HepG2 (cell line): ENCODE measurements around the gene AKR1E2. TPM values are rescaled to one million over a fixed set of nuclear protein-coding genes. Genes with fewer than 3 reads are reported as not detected.

Source experiments
- ARNTL ChIP-seq: sonication (generic); formaldehyde crosslinking; IDR thresholded peaks from 2 replicates; pipeline ENCODE4 v1.4.0; 2020; ENCODE audit warnings: mild to moderate bottlenecking, missing genetic modification reagents
- HMGXB3 ChIP-seq: sonication (generic); formaldehyde crosslinking; IDR thresholded peaks from 2 replicates; pipeline ENCODE4 v1.4.0; 2020; ENCODE audit warnings: missing genetic modification reagents, borderline replicate concordance
- KLF15 ChIP-seq: sonication (generic); formaldehyde crosslinking; IDR thresholded peaks from 2 replicates; pipeline ENCODE4 v1.8.1; 2023; ENCODE audit warnings: borderline replicate concordance, mild to moderate bottlenecking, inconsistent platforms, missing genetic modification reagents, mixed read lengths
- MLX ChIP-seq: IDR thresholded peaks from 2 replicates; pipeline ENCODE4 v1.6.1; 2016
- PHB2 ChIP-seq: fragments of 450-650 bp; IDR thresholded peaks from 2 replicates; pipeline ENCODE4 v1.6.1; 2018; ENCODE audit not compliant: partially characterized antibody
- RFXAP ChIP-seq: sonication (generic); formaldehyde crosslinking; IDR thresholded peaks from 2 replicates; pipeline ENCODE4 v1.4.0; 2020; ENCODE audit warnings: missing genetic modification reagents, borderline replicate concordance
- RNF219 ChIP-seq: sonication (generic); formaldehyde crosslinking; IDR thresholded peaks from 2 replicates; pipeline ENCODE4 v1.5.0; 2020; ENCODE audit warnings: mild to moderate bottlenecking, missing genetic modification reagents
- TGIF2 ChIP-seq: IDR thresholded peaks from 2 replicates; pipeline ENCODE4 v1.6.1; 2016; ENCODE audit warnings: control low read depth, missing compliant biosample characterization
- TOE1 ChIP-seq: sonication (generic); formaldehyde crosslinking; IDR thresholded peaks from 2 replicates; pipeline ENCODE4 v1.4.0; 2020; ENCODE audit warnings: mild to moderate bottlenecking, missing genetic modification reagents
- ZFX ChIP-seq: sonication (generic); formaldehyde crosslinking; IDR thresholded peaks from 2 replicates; pipeline ENCODE4 v1.4.0; 2020; ENCODE audit warnings: mild to moderate bottlenecking, low read depth, missing genetic modification reagents, moderate library complexity
- ZFYVE20 ChIP-seq: sonication (generic); formaldehyde crosslinking; IDR thresholded peaks from 2 replicates; pipeline ENCODE4 v1.8.0; 2023; ENCODE audit warnings: low read depth, mild to moderate bottlenecking, moderate library complexity, missing genetic modification reagents, borderline replicate concordance
- ZNF329 ChIP-seq: sonication (generic); formaldehyde crosslinking; IDR thresholded peaks from 2 replicates; pipeline ENCODE4 v1.9.0; 2021; ENCODE audit warnings: low read depth, mild to moderate bottlenecking, missing genetic modification reagents
- ZNF431 ChIP-seq: sonication (generic); formaldehyde crosslinking; IDR thresholded peaks from 2 replicates; pipeline ENCODE4 v1.9.0; 2022; ENCODE audit warnings: missing genetic modification reagents, low read depth, mild to moderate bottlenecking, borderline replicate concordance
- ZNF558 ChIP-seq: sonication (generic); formaldehyde crosslinking; IDR thresholded peaks from 2 replicates; pipeline ENCODE4 v1.9.0; 2022; ENCODE audit warnings: mild to moderate bottlenecking, missing genetic modification reagents, borderline replicate concordance
- ZNF580 ChIP-seq: IDR thresholded peaks from 2 replicates; pipeline ENCODE4 v1.6.1; 2016; ENCODE audit warnings: low read depth, borderline replicate concordance
- ZNF598 ChIP-seq: sonication (generic); formaldehyde crosslinking; IDR thresholded peaks from 2 replicates; pipeline ENCODE4 v1.5.1; 2020; ENCODE audit warnings: mild to moderate bottlenecking, missing genetic modification reagents, borderline replicate concordance
- ZNF672 ChIP-seq: sonication (generic); formaldehyde crosslinking; IDR thresholded peaks from 2 replicates; pipeline ENCODE4 v1.8.1; 2022; ENCODE audit warnings: missing genetic modification reagents
- ZNF691 ChIP-seq: sonication (generic); formaldehyde crosslinking; IDR thresholded peaks from 2 replicates; pipeline ENCODE4 v1.4.0; 2020; ENCODE audit warnings: missing genetic modification reagents, low read depth, mild to moderate bottlenecking, borderline replicate concordance
- ZNF737 ChIP-seq: sonication (generic); formaldehyde crosslinking; IDR thresholded peaks from 2 replicates; pipeline ENCODE4 v1.5.0; 2020; ENCODE audit warnings: missing genetic modification reagents, mild to moderate bottlenecking, borderline replicate concordance
- ZNF776 ChIP-seq: sonication (generic); formaldehyde crosslinking; IDR thresholded peaks from 2 replicates; pipeline ENCODE4 v1.4.0; 2020; ENCODE audit warnings: mild to moderate bottlenecking, missing genetic modification reagents
- ZSCAN31 ChIP-seq: sonication (generic); formaldehyde crosslinking; IDR thresholded peaks from 2 replicates; pipeline ENCODE4 v1.5.0; 2020; ENCODE audit warnings: low read depth, mild to moderate bottlenecking, missing genetic modification reagents
- polyA plus RNA-seq, 8 experiments: library from polyadenylated mRNA; depleted of rRNA in 3 of 8; stranded (reverse) in 7 of 8; unstranded in 1 of 8; fragments of >200 nt; fragmentation: Illumina TruSeq in 4 of 8; extraction: Trizol in 4 of 8; gene quantifications; 2 replicates each; pipeline versions ENCODE4 v1.2.1 to v1.2.3, GENCODE V29; 2011 to 2016; ENCODE audit warnings: low read depth in 4 of 8, missing spikeins in 1 of 8, mixed read lengths in 1 of 8; ENCODE audit not compliant: insufficient read depth in 1 of 8
- total RNA-seq, 5 experiments: library from RNA; depleted of rRNA; stranded (reverse); fragments of >200 nt; fragmentation: Illumina TruSeq; extraction: Trizol; gene quantifications; 2 replicates each; pipeline ENCODE4 v1.2.3, GENCODE V29; 2016; ENCODE audit warnings: low read depth in 1 of 5

AKR1E2 gene
- total and polyA plus RNA-seq, 2 of the 13 experiments (the other 11 are each of a cell fraction or from before 2014, with no cell fraction given), result not detected

GRCh38 chr10:4849555-4850242 lies 23.7 kb downstream of the AKR1E2 start (continued):
- TF ChIP-seq HMGXB3 (CRISPR knock-in tag) (peak; percentile 70; the same call in 1 of the 2 replicates), ZNF329 (CRISPR knock-in tag) (no peak), ZNF776 (CRISPR knock-in tag) (no peak), KLF15 (CRISPR knock-in tag) (no peak), ARNTL (CRISPR knock-in tag) (0 out of 2 replicates have a peak, but pooled peaks have one; percentile 21), ZSCAN31 (CRISPR knock-in tag) (no peak), TOE1 (0 out of 2 replicates have a peak, but pooled peaks have one; percentile 46), ZNF431 (CRISPR knock-in tag) (no peak), MLX (CRISPR knock-in tag) (no peak), ZNF737 (CRISPR knock-in tag) (no peak), RFXAP (CRISPR knock-in tag) (no peak; the same call in 1 of the 2 replicates), ZNF691 (CRISPR knock-in tag) (peak; percentile 67; the same call in 1 of the 2 replicates), ZFX (CRISPR knock-in tag) (peak; percentile 31; the same call in 1 of the 2 replicates), ZNF558 (CRISPR knock-in tag) (no peak), ZNF580 (CRISPR knock-in tag) (peak; percentile 88; the same call in 1 of the 2 replicates), PHB2 (no peak), ZNF598 (CRISPR knock-in tag) (no peak), ZFYVE20 (CRISPR knock-in tag) (no peak), ZNF672 (CRISPR knock-in tag) (no peak), RNF219 (no peak), TGIF2 (CRISPR knock-in tag) (no peak)
